ENCODE data around the gene DTNB. TPM values are rescaled to one million over a fixed set of nuclear protein-coding genes. Genes with fewer than 3 reads are reported as not detected.

The DTNB gene
- polyA plus RNA-seq, 1 donor from 2014 or later, result 22.5 TPM

- Histone ChIP-seq H3K9me3 (ENCODE audit: low read length) (no peaks in the 10 kb centered on the region), H3K79me2 (replicated peaks; ENCODE audit: insufficient read depth, low read length) (no peaks in the 10 kb centered on the region), H3K9ac (ENCODE audit: low read length) (no peak overlapping the region), H3K27ac (ENCODE audit: low read length) (no peak overlapping the region), H4K20me1 (ENCODE audit: insufficient read depth) (no peaks in the 10 kb centered on the region), H3K27me3 (ENCODE audit: insufficient read depth, low read depth, low read length) (no peaks in the 10 kb centered on the region), H3F3A (ENCODE audit: insufficient read depth, low read length, poor library complexity, severe bottlenecking) (no peaks in the 10 kb centered on the region), H2AFZ (ENCODE audit: low read depth, low read length) (no peak overlapping the region), H3K9me2 (ENCODE audit: insufficient read depth, low read length) (no peaks in the 10 kb centered on the region), H3K4me3 (ENCODE audit: low read length) (no peak overlapping the region), H3K4me2 (ENCODE audit: low read length) (no peak overlapping the region), H3K36me3 (ENCODE audit: insufficient read depth, low read length) (no peaks in the 10 kb centered on the region)
- no peak for TF ChIP-seq POLR2AphosphoS5 (IDR thresholded peaks at IDR 0.05)
- TF ChIP-seq REST (IDR thresholded peaks at IDR 0.05; ENCODE audit: borderline replicate concordance), result no peak
- TF ChIP-seq MXI1 (conservative IDR thresholded peaks at IDR 0.05; ENCODE audit: poor library complexity, severe bottlenecking), result no peak
- no peak for TF ChIP-seq EZH2 (IDR thresholded peaks at IDR 0.05; ENCODE audit: borderline replicate concordance, insufficient read depth, low read length, poor library complexity, severe bottlenecking)
- TF ChIP-seq RAD21 (conservative IDR thresholded peaks at IDR 0.05), result no peak
- no peak for TF ChIP-seq SMC3 (conservative IDR thresholded peaks at IDR 0.05; ENCODE audit: poor library complexity)
- no peak for TF ChIP-seq CTCF (IDR thresholded peaks at IDR 0.05; ENCODE audit: poor library complexity, severe bottlenecking)
- TF ChIP-seq EP300 (conservative IDR thresholded peaks at IDR 0.05; ENCODE audit: poor library complexity, severe bottlenecking), result no peak
- TF ChIP-seq TAF1 (IDR thresholded peaks at IDR 0.05; ENCODE audit: low read depth), result no peak
These were observed 314.5 kb downstream of the DTNB start for GRCh38 chr2:25358836-25359235.

GRCh38 chr2:25358249-25358815 lies 315.0 kb downstream of the DTNB start:
- no peak overlapping the region for H2AFZ ChIP-seq (ENCODE audit: low read depth, low read length)
- TF ChIP-seq CTCF (IDR thresholded peaks at IDR 0.05; ENCODE audit: poor library complexity, severe bottlenecking) (no peak), RAD21 (conservative IDR thresholded peaks at IDR 0.05) (no peak), TAF1 (IDR thresholded peaks at IDR 0.05; ENCODE audit: low read depth) (no peak), EZH2 (IDR thresholded peaks at IDR 0.05; ENCODE audit: borderline replicate concordance, insufficient read depth, low read length, poor library complexity, severe bottlenecking) (no peak), POLR2AphosphoS5 (IDR thresholded peaks at IDR 0.05) (no peak), SMC3 (conservative IDR thresholded peaks at IDR 0.05; ENCODE audit: poor library complexity) (no peak)

More at GRCh38 chr2:25358249-25358815, 315.0 kb downstream of the DTNB start:
- no peak overlapping the region for H3K9ac ChIP-seq (ENCODE audit: low read length)
- H3F3A ChIP-seq (ENCODE audit: insufficient read depth, low read length, poor library complexity, severe bottlenecking), result no peaks in the 10 kb centered on the region
- H3K27ac ChIP-seq (ENCODE audit: low read length), result no peak overlapping the region
- H4K20me1 ChIP-seq (ENCODE audit: insufficient read depth), result no peaks in the 10 kb centered on the region
- no peak overlapping the region for H3K4me2 ChIP-seq (ENCODE audit: low read length)
- no peaks in the 10 kb centered on the region for H3K27me3 ChIP-seq (ENCODE audit: insufficient read depth, low read depth, low read length)
- no peaks in the 10 kb centered on the region for H3K36me3 ChIP-seq (ENCODE audit: insufficient read depth, low read length)
- H3K4me3 ChIP-seq (ENCODE audit: low read length), result no peak overlapping the region
- H3K79me2 ChIP-seq (replicated peaks; ENCODE audit: insufficient read depth, low read length), result no peaks in the 10 kb centered on the region
- H3K9me2 ChIP-seq (ENCODE audit: insufficient read depth, low read length), result no peaks in the 10 kb centered on the region
- no peaks in the 10 kb centered on the region for H3K9me3 ChIP-seq (ENCODE audit: low read length)
